Brain microvascular endothelial cell (primary cell): ENCODE measurements around the gene PILRA.

ENCODE experiments used
- DNase-seq: peaks from one replicate; pipeline ENCODE4 v3.0.0-alpha.2; 2020
- H3K27ac ChIP-seq: fragments of 250-450 bp; sonication (Bioruptor Pico); 2 replicates; pipeline ENCODE4 v1.5.1; 2020; ENCODE audit warnings: mild to moderate bottlenecking, moderate library complexity
- H3K27me3 ChIP-seq: fragments of 250-450 bp; sonication (Bioruptor Pico); replicated peaks from 2 replicates; pipeline ENCODE4 v1.5.1; 2020; ENCODE audit warnings: mild to moderate bottlenecking
- H3K36me3 ChIP-seq: fragments of 250-450 bp; sonication (Bioruptor Pico); replicated peaks from 2 replicates; pipeline ENCODE4 v1.5.1; 2020; ENCODE audit warnings: mild to moderate bottlenecking
- H3K4me3 ChIP-seq: 2 replicates; pipeline ENCODE4 v1.5.1; 2011; ENCODE audit warnings: low read depth, mild to moderate bottlenecking, control low read depth, low read length, moderate library complexity
- CTCF ChIP-seq: IDR thresholded peaks from 2 replicates; pipeline ENCODE4 v1.5.1; 2011; ENCODE audit warnings: low read depth, mild to moderate bottlenecking, moderate library complexity, low read length, control low read depth, inconsistent platforms; ENCODE audit errors: missing control alignments
- in situ Hi-C: cut with HindIII; loops from 2 replicates; pipeline ENCODE4 v1.10.0; 2017; ENCODE audit warnings: low sequenced_read_pairs, low pct_ligation_motif_present

The PILRA gene

GRCh38 chr7:100352984-100353684, 20.2 kb upstream of the PILRA start:
- Histone ChIP-seq H3K36me3 (peaks cover 66% of the 10 kb centered on the region), H3K27ac (no peak overlapping the region), H3K4me3 (no peak overlapping the region), H3K27me3 (no peaks in the 10 kb centered on the region)
- in situ Hi-C loops, result no loop called here
- no peak for TF ChIP-seq CTCF
- DNase-seq, result no peak

GRCh38 chr7:100353685-100354330, 19.5 kb upstream of the PILRA start:
- DNase-seq, result no peak
- no peak overlapping the region for H3K4me3 ChIP-seq
- no peaks in the 10 kb centered on the region for H3K27me3 ChIP-seq
- in situ Hi-C loops, result no loop called here
- peaks cover 72% of the 10 kb centered on the region for H3K36me3 ChIP-seq
- no peak for TF ChIP-seq CTCF
- no peak overlapping the region for H3K27ac ChIP-seq

GRCh38 chr7:100356416-100357068, 16.7 kb upstream of the PILRA start:
- no peak for DNase-seq
- Histone ChIP-seq H3K4me3 (no peak overlapping the region), H3K36me3 (peaks cover 83% of the 10 kb centered on the region), H3K27me3 (no peaks in the 10 kb centered on the region), H3K27ac (no peak overlapping the region)
- in situ Hi-C loops, result no loop called here
- no peak for TF ChIP-seq CTCF

GRCh38 chr7:100357131-100357561, 16.1 kb upstream of the PILRA start:
- H3K27ac ChIP-seq, result no peak overlapping the region

More at GRCh38 chr7:100357131-100357561, 16.1 kb upstream of the PILRA start:
- DNase-seq, result no peak
- H3K27me3 ChIP-seq, result no peaks in the 10 kb centered on the region
- H3K4me3 ChIP-seq, result no peak overlapping the region
- no peak for TF ChIP-seq CTCF
- H3K36me3 ChIP-seq, result peaks cover 88% of the 10 kb centered on the region
- in situ Hi-C loops, result no loop called here
